ENCODE results near the gene TMEM128.
"Not testable (repeated sequence)": the region's sequence is repeated elsewhere in the genome, so short reads cannot be mapped to it uniquely, and the experiment has no call there.

TMEM128 gene

DNA sequence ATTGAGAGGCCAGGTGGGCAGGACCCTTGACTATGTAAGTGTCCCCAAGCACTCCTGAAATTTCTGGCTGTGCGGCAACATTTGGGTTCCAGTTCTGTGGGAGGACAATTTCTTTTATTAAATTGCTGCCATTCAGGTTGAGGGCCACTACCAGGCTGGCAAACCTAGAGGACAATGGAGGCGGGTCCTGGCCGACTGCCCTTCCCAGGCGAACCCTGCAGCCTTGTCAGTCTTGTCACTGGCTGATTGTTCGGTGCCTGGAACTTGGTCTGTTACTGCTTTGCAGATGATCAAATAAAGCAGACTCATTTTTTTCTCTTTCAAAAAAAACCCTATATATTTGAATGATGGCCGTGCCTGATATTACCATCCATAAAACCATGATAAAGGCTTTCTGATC, 6.6 kb upstream of the TMEM128 start:
- DNase-seq = no peak

DNA sequence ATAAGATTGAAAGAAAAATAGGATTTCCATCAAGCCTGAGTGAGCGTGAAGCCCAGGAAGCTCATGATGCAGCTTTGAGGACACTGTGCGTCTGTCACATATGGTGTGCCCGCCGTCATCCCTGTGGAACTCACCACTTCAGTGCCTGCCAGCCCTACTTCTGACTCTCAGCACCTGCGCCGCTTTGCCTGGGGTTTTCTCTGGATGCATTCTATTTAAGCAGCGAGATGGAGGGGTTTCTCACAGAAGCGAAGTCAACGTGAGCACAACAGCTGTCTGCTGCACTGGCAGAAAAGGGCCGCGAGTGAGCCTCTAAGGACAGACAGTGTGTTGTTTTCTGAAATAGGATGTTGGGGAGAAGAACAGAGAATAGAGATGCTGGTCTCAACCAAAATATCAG, 6.2 kb upstream of the TMEM128 start:
- no peak for DNase-seq

DNA sequence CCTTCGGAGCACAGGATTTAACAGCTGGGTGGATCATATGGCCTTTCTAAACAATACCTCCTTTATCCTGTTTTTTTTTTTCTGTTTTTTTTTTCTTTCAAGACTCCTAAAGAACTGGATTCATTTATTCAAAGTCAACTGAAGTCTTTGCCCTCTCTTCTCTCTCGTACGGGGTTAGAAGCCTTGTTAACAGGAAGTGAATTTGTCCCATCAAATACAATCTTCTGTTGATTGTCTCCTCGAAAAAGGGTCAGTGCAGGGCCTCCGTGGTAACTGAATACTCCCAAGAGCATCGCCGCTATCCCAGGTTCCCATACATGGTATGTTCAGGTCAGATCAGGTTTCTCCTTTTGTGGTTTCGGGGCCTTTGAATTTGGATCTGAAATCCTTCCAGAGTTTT, 1.8 kb upstream of the TMEM128 start:
- DNase-seq = no peak

DNA sequence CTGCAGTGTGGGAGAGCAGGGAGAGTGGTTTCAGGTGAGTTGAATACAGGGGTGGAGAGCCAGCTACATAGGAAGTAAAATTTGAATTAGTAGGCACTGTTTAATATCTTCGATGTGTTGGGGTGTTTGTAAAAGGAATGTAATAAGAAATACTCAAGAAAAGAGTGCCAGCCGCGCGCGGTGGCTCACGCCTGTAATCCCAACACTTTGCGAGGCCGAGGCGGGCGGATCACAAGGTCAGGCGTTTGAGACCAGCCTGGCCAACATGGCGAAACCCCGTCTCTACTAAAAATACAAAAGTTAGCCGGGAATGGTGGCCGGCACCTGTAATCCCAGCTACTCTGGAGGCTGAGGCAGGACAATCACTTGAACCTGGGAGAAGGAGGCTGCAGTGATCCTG, 1.3 kb upstream of the TMEM128 start:
- not testable (repeated sequence) for DNase-seq

- DNase-seq = no peak
These were observed 821 bp upstream of the TMEM128 start for GRCh38 chr4:4248885-4249203.

DNA sequence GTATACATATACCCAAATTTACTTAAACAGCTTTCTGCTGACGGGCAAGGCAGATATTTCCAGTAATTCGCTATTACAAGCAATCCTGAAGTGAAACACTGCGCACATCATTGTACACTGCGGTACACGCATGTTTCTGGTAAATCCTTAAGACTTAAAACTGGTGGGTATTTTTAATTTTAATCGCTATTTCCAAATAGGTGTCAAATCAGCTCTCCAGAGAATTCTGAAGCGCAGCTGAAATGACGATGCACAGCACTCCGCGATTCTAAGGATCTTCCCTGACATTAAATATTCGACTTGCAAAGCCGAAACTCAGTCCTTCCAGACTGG, 361 bp downstream of the TMEM128 start:
- DNase-seq = no peak

GRCh38 chr4:4245172-4245571, 2.9 kb downstream of the TMEM128 start:
- DNase-seq = no peak

DNA sequence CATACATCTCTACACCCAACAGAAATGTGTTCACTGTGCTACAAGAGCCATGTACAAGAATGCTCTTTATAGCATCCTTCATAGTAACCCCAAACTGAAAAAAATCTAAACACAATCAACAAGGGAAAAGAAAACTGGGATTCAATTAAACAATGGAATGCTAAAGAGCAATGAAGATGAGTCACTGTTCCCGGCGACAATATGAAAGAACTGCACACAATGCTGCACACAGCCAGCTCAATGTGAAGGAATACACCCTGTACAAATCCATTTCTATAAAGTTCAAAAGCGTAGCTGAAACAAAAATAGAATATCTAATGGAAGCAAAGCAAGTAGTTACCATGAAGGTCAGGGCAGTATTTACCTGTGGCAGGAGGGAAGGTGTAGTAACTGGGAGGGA, 8.5 kb downstream of the TMEM128 start:
- DNase-seq = not testable (repeated sequence)

DNA sequence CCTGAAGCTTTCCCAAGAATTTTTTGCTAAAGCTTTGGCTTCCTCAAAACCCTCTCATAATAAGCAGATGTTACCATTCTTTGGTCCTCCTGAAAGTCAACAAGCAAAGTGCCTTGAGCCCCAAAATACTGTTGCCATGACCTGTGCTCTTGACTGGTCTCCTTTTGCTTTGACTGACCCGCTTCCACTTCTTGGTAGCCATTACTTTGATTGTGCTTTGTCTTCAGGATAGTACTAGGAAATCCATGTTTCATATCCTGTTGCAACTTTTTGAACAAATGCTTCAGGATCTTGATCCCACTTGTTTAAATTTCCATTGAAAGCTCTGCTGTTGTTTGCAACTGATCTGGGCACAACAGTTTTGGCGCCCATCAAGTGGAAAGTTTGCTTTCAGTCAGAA, 14.4 kb downstream of the TMEM128 start:
- no peak for DNase-seq

DNA sequence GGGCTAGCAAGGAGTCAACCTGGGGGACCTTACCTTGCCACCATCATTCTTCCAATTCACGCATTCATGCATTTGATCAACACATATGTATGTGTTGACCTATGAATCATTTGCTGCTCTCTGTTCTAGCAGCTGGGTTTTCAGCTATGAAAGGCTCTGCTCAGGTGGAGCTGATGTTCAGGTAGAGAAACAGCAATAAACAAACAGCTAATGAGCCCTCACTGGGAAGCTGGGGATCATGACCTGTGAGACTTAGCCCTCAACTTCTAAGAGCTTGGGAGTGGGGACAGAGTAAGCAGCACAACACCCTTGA, 19.7 kb downstream of the TMEM128 start:
- no peak for DNase-seq

GRCh38 chr4:4227510-4228355, 20.3 kb downstream of the TMEM128 start:
- no peak for DNase-seq

DNA sequence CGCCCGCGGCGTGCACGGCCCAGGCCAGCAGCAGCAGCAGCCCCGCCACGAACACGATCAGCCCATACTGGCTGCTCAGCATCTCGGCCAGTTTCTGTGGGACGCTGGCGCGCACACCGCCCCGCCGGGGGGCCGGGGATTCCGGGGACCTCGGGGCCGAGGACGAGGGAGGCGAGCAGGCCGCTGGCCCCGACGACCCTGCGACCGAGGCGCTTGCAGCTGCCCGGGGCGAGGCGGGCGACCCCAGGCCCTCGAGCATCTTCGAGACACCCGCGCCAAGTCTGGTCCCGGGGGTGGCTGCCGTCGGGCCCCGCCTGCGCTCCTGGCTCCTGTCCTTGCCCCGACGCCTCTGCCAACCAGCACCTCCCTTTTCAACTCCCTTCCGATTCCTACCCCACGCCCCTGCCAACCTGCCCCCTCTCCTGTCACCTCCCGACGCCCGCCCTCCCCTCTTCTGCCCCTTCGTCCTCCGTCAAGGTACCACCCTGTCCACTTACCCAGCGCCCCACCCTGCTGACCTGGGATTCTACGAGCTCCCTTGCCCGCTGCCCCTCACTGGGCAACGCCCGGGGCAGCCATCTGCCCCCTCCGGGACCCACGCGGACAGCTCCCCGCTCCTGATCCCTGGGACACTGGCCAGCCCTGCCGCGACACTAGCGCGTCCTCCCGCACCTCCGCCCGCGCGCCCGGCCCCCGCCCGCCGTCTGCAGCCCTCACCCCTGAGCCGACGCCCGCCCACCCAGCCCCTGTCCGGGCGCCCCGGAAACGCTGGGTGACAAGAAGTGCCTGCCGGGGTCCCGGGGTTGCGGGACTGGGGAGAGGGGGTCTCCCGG, 21.2 kb downstream of the TMEM128 start, which contains the start of gene OTOP1:
TSS of gene OTOP1 (minus strand) at position 324 of the 833 bp plus-strand sequence. CDS start at position 259, 65 bp downstream.
- no peak for DNase-seq

DNA sequence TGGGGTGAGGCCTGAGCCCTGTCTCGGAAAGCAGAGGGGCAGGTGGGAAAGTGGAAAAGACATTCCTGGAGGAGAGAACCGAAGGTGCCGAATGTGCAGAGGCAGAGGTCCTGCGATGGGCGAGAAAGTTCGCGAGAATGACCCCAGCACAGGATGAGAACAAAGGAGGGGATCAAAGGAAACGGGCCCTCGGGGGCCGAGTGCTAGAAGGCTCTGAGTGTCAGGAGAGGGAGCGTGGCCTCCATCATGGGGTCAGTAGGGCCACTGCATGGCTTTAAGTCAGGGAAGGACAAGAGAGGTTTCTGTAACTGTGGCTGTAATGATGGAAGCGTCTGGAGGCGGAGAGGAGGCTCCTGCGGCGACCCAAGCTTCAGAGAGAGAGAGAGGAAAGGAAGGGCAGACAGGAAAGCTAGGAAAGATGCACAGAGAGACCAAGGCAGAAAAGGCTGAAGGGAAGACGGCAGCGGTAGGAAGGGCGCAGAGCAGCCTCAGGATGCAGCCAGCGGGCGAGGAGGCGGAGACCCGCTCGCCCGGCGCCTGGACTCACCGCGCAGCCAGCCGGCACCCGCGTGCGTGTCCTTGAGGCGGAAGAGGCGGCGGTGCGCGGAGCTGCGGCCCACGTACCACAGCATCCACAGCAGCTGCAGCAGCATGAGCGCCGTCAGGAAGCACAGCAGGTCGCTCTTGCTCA, 22.0 kb downstream of the TMEM128 start:
- no peak for DNase-seq

DNA sequence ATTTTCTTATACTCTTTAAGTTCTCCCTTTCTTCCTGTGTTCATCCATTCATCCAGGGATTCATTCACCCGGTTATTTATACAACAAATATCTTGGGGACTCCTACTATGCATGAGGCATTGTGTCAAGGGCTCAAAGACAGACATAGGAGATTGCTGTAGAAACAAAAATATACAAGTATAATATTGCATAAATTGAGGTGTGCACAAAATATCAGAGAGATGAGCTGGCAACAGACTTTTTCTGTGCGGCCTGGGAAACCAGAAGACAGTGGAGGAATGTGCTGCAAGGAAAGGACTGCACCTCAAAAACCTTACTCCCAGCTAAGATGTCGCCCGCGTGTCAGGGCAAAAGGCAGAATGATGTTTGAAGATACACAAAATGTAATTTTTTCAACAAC, 30.9 kb downstream of the TMEM128 start:
- no peak for DNase-seq

GRCh38 chr4:4216648-4217047, 31.4 kb downstream of the TMEM128 start:
- no peak for DNase-seq

- DNase-seq = not testable (repeated sequence)
These were observed 34.3 kb downstream of the TMEM128 start for GRCh38 chr4:4213674-4214073.

DNA sequence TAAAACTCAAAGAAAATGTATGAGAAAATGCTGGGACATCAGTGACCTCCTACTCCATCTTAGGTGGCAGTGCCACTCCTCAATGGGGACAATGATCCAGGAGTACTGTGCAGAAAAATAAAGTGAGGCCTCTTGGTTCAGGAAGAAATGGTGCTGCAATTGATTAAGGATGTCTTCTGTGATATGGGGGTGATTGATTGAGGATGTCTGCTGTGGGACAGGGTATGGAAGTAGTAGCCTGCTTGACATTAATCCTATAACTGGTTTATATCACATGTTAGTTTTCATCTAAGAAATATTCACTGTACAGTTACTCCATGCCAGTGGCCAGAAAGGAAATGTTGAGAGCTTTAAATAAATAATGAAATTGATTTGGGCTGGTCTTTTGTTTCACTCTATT, 41.8 kb downstream of the TMEM128 start:
- no peak for DNase-seq

DNA sequence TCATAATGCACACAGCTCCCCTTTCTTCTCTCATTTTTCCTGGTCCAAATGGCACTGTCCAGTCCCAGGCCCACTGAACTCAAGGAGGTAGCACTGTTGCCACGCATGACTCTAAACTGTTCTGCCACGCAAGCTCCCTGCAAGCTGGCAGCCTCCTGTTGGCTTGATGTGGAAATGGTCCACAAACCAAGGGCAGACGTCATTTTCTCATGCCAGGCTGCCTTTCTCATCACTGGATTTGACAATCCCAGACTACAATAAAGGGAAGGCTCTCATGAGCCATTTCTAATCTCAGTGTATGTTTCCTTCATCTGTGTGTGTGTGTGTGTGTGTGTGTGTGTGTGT, 43.6 kb downstream of the TMEM128 start:
- DNase-seq = no peak

DNA sequence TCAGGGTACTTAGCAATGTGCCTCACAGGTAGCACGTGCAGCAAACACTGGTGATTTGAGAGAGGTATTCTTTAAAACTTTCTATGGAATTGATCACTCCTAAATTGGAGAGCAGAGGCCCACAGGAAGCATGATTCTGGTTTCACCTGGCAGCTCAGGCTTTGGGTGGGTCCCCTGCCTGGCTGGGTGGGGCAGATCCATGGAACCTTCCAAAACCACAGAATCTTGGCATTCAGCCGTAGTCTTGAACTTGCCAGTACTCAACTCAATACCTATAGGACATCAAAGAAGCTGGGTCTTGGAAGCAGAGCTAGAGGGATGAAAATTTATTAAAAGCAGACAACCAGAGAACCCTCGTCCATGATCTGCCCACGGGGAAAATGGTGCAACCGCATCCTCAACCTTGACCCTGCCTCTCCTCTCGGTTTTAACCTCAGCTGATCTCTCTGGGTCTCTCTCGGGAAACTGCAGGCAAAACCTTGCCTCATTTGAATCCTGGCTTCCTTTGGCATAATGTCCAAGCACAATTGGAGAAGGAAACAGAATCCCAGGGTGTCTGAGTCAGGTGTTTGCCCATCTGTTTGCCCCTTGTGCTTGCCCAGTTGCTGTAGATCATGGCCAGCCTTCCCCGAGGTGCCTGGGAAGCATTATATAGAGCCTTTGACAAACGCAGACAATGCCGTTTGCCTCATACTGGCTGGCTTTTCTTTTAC, 44.2 kb downstream of the TMEM128 start:
- DNase-seq = no peak

- no peak for DNase-seq
These were observed 45.5 kb downstream of the TMEM128 start for GRCh38 chr4:4202510-4202909.

DNA sequence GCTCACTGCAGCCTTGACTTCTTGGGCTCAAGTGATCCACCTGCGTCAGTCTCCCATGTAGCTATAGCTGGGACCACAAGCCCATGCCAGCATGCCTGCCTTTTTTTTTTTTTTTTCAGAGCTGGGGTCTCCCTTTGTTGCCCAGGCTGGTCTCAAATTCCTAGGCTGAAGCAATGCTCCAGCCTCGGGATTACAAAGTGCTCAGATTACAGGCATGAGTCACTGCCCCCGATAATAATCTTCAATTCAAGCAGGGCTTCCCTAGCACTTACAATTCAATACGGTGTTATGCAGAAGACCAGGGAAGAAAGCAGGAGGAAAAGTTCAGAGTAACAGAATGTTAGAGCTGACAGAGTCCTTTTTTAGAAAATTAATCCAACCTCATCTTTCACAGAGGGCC, 47.4 kb downstream of the TMEM128 start:
- DNase-seq = no peak

DNA sequence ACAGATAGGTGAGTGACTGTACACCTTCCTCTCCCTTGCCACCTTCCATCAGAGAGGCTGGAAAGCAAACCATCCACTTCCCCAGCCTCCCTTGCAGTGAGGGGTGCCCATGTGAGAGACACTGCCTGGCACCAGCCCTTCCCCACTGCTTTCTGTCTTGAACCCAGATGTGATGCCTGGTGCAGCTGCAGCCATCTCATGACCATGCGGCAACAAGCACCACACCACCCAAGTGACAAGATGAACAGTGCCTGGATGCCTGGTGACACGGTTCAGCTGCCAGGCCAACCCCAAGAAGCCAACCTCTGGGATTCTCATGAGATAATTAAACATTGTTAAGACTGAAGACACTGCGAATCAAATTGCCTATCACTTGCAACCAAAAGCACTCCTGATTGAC, 52.7 kb downstream of the TMEM128 start:
- no peak for DNase-seq

- DNase-seq = not testable (repeated sequence)
These were observed 59.5 kb downstream of the TMEM128 start for GRCh38 chr4:4188557-4188956.
